ENCODE results near the gene TMC8.

Gene TMC8

GRCh38 chr17:78116411-78116810 is 14.2 kb upstream of the TMC8 start:
- ATAC-seq (ENCODE audit: low read depth) (no peak), DNase-seq (ENCODE audit: low spot score) (no peak)
- Histone ChIP-seq H3K27me3 (ENCODE audit: insufficient read depth, poor library complexity, severe bottlenecking) (no peaks in the 10 kb centered on the region), H3K4me3 (ENCODE audit: severe bottlenecking) (no peak overlapping the region), H3K36me3 (ENCODE audit: low read depth) (no peaks in the 10 kb centered on the region), H3K9me3 (ENCODE audit: severe bottlenecking) (no peaks in the 10 kb centered on the region), H3K4me1 (ENCODE audit: insufficient read depth, poor library complexity, severe bottlenecking) (no peaks in the 10 kb centered on the region), H3K27ac (ENCODE audit: poor library complexity, severe bottlenecking) (no peak overlapping the region)
- TF ChIP-seq CTCF (IDR thresholded peaks at IDR 0.05; ENCODE audit: poor library complexity, severe bottlenecking), result no peak

- Histone ChIP-seq H3K27me3 (ENCODE audit: insufficient read depth, poor library complexity, severe bottlenecking) (no peaks in the 10 kb centered on the region), H3K4me3 (ENCODE audit: severe bottlenecking) (no peak overlapping the region), H3K27ac (ENCODE audit: poor library complexity, severe bottlenecking) (no peak overlapping the region), H3K36me3 (ENCODE audit: low read depth) (no peaks in the 10 kb centered on the region), H3K9me3 (ENCODE audit: severe bottlenecking) (no peaks in the 10 kb centered on the region), H3K4me1 (ENCODE audit: insufficient read depth, poor library complexity, severe bottlenecking) (no peaks in the 10 kb centered on the region)
- ATAC-seq (ENCODE audit: low read depth), result peak; percentile 53
- peak; percentile 68 for TF ChIP-seq CTCF (IDR thresholded peaks at IDR 0.05; ENCODE audit: poor library complexity, severe bottlenecking)
- no peak for DNase-seq (ENCODE audit: low spot score)
Observed at GRCh38 chr17:78117027-78117981, 13.3 kb upstream of the TMC8 start.

- H3K4me3 ChIP-seq (ENCODE audit: severe bottlenecking), result no peak overlapping the region
- peaks cover 9% of the 10 kb centered on the region for H3K36me3 ChIP-seq (ENCODE audit: low read depth)
- H3K27me3 ChIP-seq (ENCODE audit: insufficient read depth, poor library complexity, severe bottlenecking), result no peaks in the 10 kb centered on the region
- no peak overlapping the region for H3K27ac ChIP-seq (ENCODE audit: poor library complexity, severe bottlenecking)
- ATAC-seq (ENCODE audit: low read depth) (no peak), DNase-seq (ENCODE audit: low spot score) (no peak)
- H3K4me1 ChIP-seq (ENCODE audit: insufficient read depth, poor library complexity, severe bottlenecking), result no peaks in the 10 kb centered on the region
- no peaks in the 10 kb centered on the region for H3K9me3 ChIP-seq (ENCODE audit: severe bottlenecking)
- no peak for TF ChIP-seq CTCF (IDR thresholded peaks at IDR 0.05; ENCODE audit: poor library complexity, severe bottlenecking)
Observed at GRCh38 chr17:78118801-78119241, 11.8 kb upstream of the TMC8 start.

GRCh38 chr17:78120537-78120936 is 10.0 kb upstream of the TMC8 start:
- no peaks in the 10 kb centered on the region for H3K27me3 ChIP-seq (ENCODE audit: insufficient read depth, poor library complexity, severe bottlenecking)
- H3K9me3 ChIP-seq (ENCODE audit: severe bottlenecking), result no peaks in the 10 kb centered on the region
- H3K27ac ChIP-seq (ENCODE audit: poor library complexity, severe bottlenecking), result no peak overlapping the region
- no peak overlapping the region for H3K4me3 ChIP-seq (ENCODE audit: severe bottlenecking)
- ATAC-seq (ENCODE audit: low read depth), result no peak
- H3K4me1 ChIP-seq (ENCODE audit: insufficient read depth, poor library complexity, severe bottlenecking), result no peaks in the 10 kb centered on the region
- TF ChIP-seq CTCF (IDR thresholded peaks at IDR 0.05; ENCODE audit: poor library complexity, severe bottlenecking), result no peak
- DNase-seq (ENCODE audit: low spot score), result no peak
- H3K36me3 ChIP-seq (ENCODE audit: low read depth), result peaks cover 15% of the 10 kb centered on the region
